ENCODE results near the gene TMA7B.
A peak's percentile ranks its signal among the peaks of the same experiment; 100 is the strongest.

The TMA7B gene

DNA sequence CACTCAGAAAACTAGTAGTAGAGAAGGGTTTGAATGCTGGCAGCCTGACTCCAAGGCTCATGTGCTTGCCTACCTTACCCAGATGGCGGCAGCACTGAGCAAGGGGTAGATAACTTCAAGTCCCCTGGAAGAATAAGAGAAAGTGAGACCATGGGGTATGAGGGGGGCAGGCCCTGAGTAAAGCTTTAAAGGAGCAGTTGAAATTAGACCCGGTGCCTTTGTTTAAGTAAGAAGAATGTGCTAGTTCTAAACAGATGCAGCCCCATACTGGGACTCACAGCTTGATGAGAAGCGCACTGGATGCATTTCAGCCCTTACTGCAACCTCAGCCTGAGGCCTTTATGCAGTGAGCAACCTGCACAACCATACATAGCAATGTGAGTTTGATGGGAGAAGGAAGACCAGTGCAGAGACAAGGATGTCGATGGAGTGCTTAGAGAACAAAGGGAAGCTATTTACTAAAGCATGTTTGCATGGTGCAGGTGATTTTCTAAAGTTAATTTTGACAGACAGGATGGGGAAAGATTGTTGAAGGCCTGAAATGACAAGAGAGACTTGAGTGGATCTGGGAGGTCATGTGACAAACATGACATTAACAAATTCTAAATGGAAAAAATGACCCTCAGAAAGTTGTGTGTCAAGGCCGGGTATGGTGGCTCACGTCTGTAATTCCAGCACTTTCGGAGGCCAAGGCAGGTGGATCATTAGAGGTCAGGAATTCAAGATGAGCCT, 27.1 kb upstream of the TMA7B start:
- DNase-seq (ENCODE audit: low read depth), result peak; percentile 5
- H3K4me3 ChIP-seq (ENCODE audit: low read length), result no peak overlapping the region
- TF ChIP-seq, protein P1, sequence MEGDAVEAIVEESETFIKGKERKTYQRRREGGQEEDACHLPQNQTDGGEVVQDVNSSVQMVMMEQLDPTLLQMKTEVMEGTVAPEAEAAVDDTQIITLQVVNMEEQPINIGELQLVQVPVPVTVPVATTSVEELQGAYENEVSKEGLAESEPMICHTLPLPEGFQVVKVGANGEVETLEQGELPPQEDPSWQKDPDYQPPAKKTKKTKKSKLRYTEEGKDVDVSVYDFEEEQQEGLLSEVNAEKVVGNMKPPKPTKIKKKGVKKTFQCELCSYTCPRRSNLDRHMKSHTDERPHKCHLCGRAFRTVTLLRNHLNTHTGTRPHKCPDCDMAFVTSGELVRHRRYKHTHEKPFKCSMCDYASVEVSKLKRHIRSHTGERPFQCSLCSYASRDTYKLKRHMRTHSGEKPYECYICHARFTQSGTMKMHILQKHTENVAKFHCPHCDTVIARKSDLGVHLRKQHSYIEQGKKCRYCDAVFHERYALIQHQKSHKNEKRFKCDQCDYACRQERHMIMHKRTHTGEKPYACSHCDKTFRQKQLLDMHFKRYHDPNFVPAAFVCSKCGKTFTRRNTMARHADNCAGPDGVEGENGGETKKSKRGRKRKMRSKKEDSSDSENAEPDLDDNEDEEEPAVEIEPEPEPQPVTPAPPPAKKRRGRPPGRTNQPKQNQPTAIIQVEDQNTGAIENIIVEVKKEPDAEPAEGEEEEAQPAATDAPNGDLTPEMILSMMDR (conservative IDR thresholded peaks at IDR 0.05; ENCODE audit: low read length), result peak; percentile 64

DNA sequence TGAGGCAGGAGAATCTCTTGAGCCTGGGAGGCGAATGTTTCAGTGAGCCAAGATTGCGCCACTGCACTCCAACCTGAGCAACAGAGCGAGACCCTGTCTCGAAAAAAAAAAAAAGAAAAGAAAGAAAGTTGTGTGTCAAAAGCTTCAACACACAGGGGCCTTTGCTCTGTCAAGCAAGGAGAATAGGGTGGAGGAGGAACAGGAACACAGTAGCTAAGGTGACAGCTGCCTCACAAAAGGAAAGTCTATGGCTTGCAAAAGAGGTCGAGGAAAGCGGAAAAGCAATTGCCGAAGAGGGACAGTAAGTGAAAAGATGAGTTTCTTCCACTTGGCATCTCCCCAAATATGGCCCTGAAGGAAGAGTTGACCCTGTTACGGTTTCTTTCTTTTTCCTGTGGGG, 26.5 kb upstream of the TMA7B start:
- TF ChIP-seq, protein P1 (conservative IDR thresholded peaks at IDR 0.05; ENCODE audit: low read length), result no peak
- DNase-seq (ENCODE audit: low read depth), result no peak
- no peak overlapping the region for H3K4me3 ChIP-seq (ENCODE audit: low read length)

DNA sequence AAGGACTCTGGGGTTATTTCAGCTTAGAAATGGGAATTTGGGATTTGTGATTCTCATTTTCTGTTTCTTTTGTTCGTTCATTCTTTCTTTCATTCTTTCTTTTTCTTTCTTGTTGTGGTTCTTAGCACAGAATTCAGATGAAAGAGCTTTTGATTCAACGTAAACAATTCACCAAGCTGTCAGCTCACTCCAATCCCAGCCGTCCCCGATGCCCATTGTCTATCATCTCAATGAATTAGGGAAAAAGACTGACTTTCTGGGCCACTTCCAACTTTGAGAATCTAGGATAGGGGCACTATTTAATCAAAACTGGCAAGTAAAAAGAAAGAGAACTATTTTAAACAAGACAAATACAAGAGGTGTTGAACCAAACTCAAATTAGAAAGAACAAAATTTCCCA, 25.1 kb upstream of the TMA7B start:
- DNase-seq (ENCODE audit: low read depth), result no peak
- TF ChIP-seq, protein P1 (conservative IDR thresholded peaks at IDR 0.05; ENCODE audit: low read length), result no peak
- no peak overlapping the region for H3K4me3 ChIP-seq (ENCODE audit: low read length)

DNA sequence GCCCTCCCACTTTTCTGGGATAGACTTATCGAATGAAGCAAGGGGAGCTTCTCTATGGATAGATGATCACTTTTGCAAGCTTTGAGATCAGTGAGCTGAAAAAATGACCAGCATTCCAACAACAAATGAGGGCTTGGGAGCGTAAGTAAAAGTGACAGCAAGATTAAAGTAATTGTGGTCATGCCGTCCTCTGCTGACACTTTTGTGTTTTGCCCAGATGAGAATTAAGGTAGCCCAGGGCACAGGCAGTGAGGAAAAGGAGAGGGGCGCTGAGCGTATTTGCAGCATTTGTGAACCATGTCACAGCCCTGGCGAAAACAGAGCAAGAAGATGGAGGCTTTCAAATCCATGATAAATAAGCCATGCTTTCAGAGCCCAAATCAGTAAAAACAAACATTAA, 24.6 kb upstream of the TMA7B start:
- H3K4me3 ChIP-seq (ENCODE audit: low read length), result no peak overlapping the region
- no peak for DNase-seq (ENCODE audit: low read depth)
- TF ChIP-seq, protein P1 (conservative IDR thresholded peaks at IDR 0.05; ENCODE audit: low read length), result no peak

DNA sequence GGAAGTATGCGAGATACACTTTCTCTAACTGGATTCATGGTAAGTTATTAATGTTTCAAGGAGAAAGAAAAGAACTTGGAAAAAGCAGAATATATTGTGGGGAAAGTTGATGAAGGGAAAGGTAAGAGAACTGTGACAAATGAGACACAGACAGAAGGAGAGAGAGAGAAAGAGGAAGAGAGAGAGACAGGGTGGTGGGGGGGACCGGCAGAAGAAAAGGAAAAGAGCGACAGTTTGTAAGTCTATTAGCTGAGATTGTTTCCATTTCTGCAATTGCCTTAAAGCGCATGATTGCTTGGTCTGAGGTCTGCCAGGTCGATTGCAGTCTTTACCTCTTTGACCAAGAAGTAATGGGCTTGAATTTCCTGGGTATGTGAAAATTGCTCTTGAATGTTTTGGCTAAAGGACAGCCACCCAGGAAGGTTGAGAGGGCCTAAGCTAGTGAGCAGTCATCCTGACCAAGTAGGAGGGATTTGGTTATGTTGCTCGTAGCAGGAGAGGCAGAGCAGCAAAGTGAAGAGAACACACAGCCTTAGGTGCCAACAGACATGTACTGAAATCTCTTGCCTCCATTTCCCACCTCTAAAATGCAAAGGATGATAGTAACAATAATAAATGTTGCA, 23.6 kb upstream of the TMA7B start:
- TF ChIP-seq, protein P1 (conservative IDR thresholded peaks at IDR 0.05; ENCODE audit: low read length), result no peak
- no peak for DNase-seq (ENCODE audit: low read depth)
- no peak overlapping the region for H3K4me3 ChIP-seq (ENCODE audit: low read length)

DNA sequence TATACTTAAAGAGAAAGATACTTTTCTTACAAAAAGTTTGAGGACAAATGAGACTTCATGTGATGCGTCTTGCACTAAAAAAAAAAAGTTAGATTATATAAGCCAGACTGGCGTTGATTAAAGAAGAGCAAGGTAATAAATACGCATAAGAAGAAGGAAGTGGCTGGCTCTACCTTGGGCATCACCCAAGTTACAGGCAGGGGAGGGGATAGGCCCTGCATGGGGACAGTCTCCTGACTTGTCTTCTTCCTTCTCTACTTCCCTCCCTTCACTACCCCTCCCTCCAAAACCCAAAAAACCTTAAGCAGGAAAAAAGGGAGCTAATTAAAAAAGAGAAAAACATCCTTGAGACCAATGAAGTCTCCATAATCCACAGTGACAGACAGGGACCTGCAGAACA, 22.3 kb upstream of the TMA7B start:
- no peak for DNase-seq (ENCODE audit: low read depth)
- H3K4me3 ChIP-seq (ENCODE audit: low read length), result no peak overlapping the region
- TF ChIP-seq, protein P1 (conservative IDR thresholded peaks at IDR 0.05; ENCODE audit: low read length), result no peak

DNA sequence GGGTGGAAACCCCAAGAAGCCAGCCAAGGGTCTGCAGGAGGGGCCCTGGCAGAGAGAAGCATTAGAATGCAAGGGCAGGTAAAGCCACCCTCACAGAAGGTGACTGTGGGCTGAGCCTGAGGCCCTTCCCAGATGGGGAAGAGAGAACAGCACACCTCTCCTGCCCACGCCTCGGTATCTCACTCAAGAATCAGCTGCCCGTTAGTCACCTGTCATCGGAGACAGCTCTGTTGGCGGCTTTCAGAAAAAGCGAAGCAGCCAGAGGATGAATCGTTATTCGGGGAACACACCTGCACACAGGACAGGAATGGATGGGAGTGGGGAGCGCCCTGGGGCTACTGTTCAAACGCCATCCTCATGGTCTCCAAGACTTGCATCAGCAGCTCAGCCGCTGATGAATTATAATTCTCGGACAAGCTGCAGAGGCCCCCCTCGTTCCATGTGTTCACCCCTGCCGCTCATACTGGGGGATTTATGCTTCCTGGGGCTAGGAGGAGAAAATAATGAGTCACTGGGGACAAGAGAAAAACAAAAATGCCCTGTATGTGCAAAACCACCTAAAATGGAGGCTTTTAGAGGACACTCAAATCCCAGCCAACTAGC, 21.6 kb upstream of the TMA7B start:
- no peak for DNase-seq (ENCODE audit: low read depth)
- H3K4me3 ChIP-seq (ENCODE audit: low read length), result no peak overlapping the region
- TF ChIP-seq, protein P1 (conservative IDR thresholded peaks at IDR 0.05; ENCODE audit: low read length), result no peak

Measured in AG10803 (cell line).